IPS-18a (cell line): ENCODE data around the gene HIPK2.

Experiments used
- H3K27ac ChIP-seq: one replicate; pipeline ENCODE4 v1.5.1; 2013; ENCODE audit warnings: low read length
- H3K27me3 ChIP-seq: one replicate; pipeline ENCODE4 v1.6.1; 2013; ENCODE audit warnings: mild to moderate bottlenecking, low read length; ENCODE audit not compliant: control insufficient read depth, insufficient read depth
- H3K36me3 ChIP-seq: one replicate; pipeline ENCODE4 v1.6.1; 2013; ENCODE audit warnings: low read depth, low read length; ENCODE audit not compliant: control insufficient read depth
- H3K4me1 ChIP-seq: one replicate; pipeline ENCODE4 v1.6.1; 2013; ENCODE audit warnings: low read depth, low read length; ENCODE audit not compliant: control insufficient read depth
- H3K4me3 ChIP-seq: one replicate; pipeline ENCODE4 v1.5.1; 2013; ENCODE audit warnings: low read length
- H3K9ac ChIP-seq: one replicate; pipeline ENCODE4 v1.6.1; 2013; ENCODE audit warnings: mild to moderate bottlenecking, low read length, moderate library complexity
- H3K9me3 ChIP-seq: one replicate; pipeline ENCODE4 v1.6.1; 2013; ENCODE audit warnings: low read depth, low read length; ENCODE audit not compliant: control insufficient read depth

HIPK2 gene

GRCh38 chr7:139597028-139597427, 180.8 kb downstream of the HIPK2 start:
- Histone ChIP-seq H3K4me1 (no peaks in the 10 kb centered on the region), H3K9me3 (no peaks in the 10 kb centered on the region), H3K9ac (no peak overlapping the region), H3K4me3 (no peak overlapping the region), H3K27ac (no peak overlapping the region), H3K27me3 (no peaks in the 10 kb centered on the region), H3K36me3 (peaks cover 4% of the 10 kb centered on the region)

- no peak overlapping the region for H3K27ac ChIP-seq
- H3K4me3 ChIP-seq, result no peak overlapping the region
- no peaks in the 10 kb centered on the region for H3K27me3 ChIP-seq
- no peaks in the 10 kb centered on the region for H3K9me3 ChIP-seq
- H3K9ac ChIP-seq, result no peak overlapping the region
- peaks cover 4% of the 10 kb centered on the region for H3K36me3 ChIP-seq
- H3K4me1 ChIP-seq, result no peaks in the 10 kb centered on the region
Observed at GRCh38 chr7:139596626-139597025, 181.2 kb downstream of the HIPK2 start.

GRCh38 chr7:139595806-139596205, 182.0 kb downstream of the HIPK2 start:
- no peak overlapping the region for H3K9ac ChIP-seq
- no peaks in the 10 kb centered on the region for H3K27me3 ChIP-seq
- H3K4me3 ChIP-seq, result no peak overlapping the region
- no peak overlapping the region for H3K27ac ChIP-seq
- H3K9me3 ChIP-seq, result no peaks in the 10 kb centered on the region
- H3K4me1 ChIP-seq, result no peaks in the 10 kb centered on the region
- peaks cover 4% of the 10 kb centered on the region for H3K36me3 ChIP-seq

- no peak overlapping the region for H3K27ac ChIP-seq
- H3K9ac ChIP-seq, result no peak overlapping the region
- H3K4me1 ChIP-seq, result no peaks in the 10 kb centered on the region
- peaks cover 4% of the 10 kb centered on the region for H3K36me3 ChIP-seq
- no peak overlapping the region for H3K4me3 ChIP-seq
- H3K9me3 ChIP-seq, result no peaks in the 10 kb centered on the region
- no peaks in the 10 kb centered on the region for H3K27me3 ChIP-seq
Observed at GRCh38 chr7:139594911-139595476, 182.8 kb downstream of the HIPK2 start.

- H3K9me3 ChIP-seq, result no peaks in the 10 kb centered on the region
- no peak overlapping the region for H3K9ac ChIP-seq
- H3K27me3 ChIP-seq, result no peaks in the 10 kb centered on the region
- no peak overlapping the region for H3K4me3 ChIP-seq
- peaks cover 4% of the 10 kb centered on the region for H3K36me3 ChIP-seq
- H3K4me1 ChIP-seq, result no peaks in the 10 kb centered on the region
- H3K27ac ChIP-seq, result no peak overlapping the region
Observed at GRCh38 chr7:139594090-139594489, 183.7 kb downstream of the HIPK2 start.

- H3K4me3 ChIP-seq, result no peak overlapping the region
- no peaks in the 10 kb centered on the region for H3K9me3 ChIP-seq
- H3K27me3 ChIP-seq, result no peaks in the 10 kb centered on the region
- H3K4me1 ChIP-seq, result no peaks in the 10 kb centered on the region
- no peak overlapping the region for H3K9ac ChIP-seq
- H3K36me3 ChIP-seq, result no peaks in the 10 kb centered on the region
- no peak overlapping the region for H3K27ac ChIP-seq
Observed at GRCh38 chr7:139592801-139593461, 184.9 kb downstream of the HIPK2 start.

- no peaks in the 10 kb centered on the region for H3K4me1 ChIP-seq
- H3K27ac ChIP-seq, result no peak overlapping the region
- H3K36me3 ChIP-seq, result no peaks in the 10 kb centered on the region
- no peak overlapping the region for H3K9ac ChIP-seq
- H3K9me3 ChIP-seq, result no peaks in the 10 kb centered on the region
- no peak overlapping the region for H3K4me3 ChIP-seq
- no peaks in the 10 kb centered on the region for H3K27me3 ChIP-seq
Observed at GRCh38 chr7:139591550-139592195, 186.1 kb downstream of the HIPK2 start.

GRCh38 chr7:139589474-139589873, 188.3 kb downstream of the HIPK2 start:
- no peaks in the 10 kb centered on the region for H3K9me3 ChIP-seq
- no peaks in the 10 kb centered on the region for H3K4me1 ChIP-seq
- H3K27me3 ChIP-seq, result no peaks in the 10 kb centered on the region
- H3K27ac ChIP-seq, result no peak overlapping the region
- no peaks in the 10 kb centered on the region for H3K36me3 ChIP-seq
- no peak overlapping the region for H3K4me3 ChIP-seq
- H3K9ac ChIP-seq, result no peak overlapping the region

- H3K9ac ChIP-seq, result no peak overlapping the region
- no peaks in the 10 kb centered on the region for H3K36me3 ChIP-seq
Observed at GRCh38 chr7:139588632-139589031, 189.2 kb downstream of the HIPK2 start.

GRCh38 chr7:139587535-139587934, 190.3 kb downstream of the HIPK2 start:
- Histone ChIP-seq H3K9ac (no peak overlapping the region), H3K27ac (no peak overlapping the region), H3K27me3 (no peaks in the 10 kb centered on the region), H3K4me3 (no peak overlapping the region), H3K4me1 (no peaks in the 10 kb centered on the region), H3K9me3 (no peaks in the 10 kb centered on the region), H3K36me3 (no peaks in the 10 kb centered on the region)

More at GRCh38 chr7:139588632-139589031, 189.2 kb downstream of the HIPK2 start:
- no peak overlapping the region for H3K4me3 ChIP-seq
- no peaks in the 10 kb centered on the region for H3K27me3 ChIP-seq
- no peaks in the 10 kb centered on the region for H3K9me3 ChIP-seq
- no peaks in the 10 kb centered on the region for H3K4me1 ChIP-seq
- no peak overlapping the region for H3K27ac ChIP-seq

- Histone ChIP-seq H3K36me3 (no peaks in the 10 kb centered on the region), H3K9ac (no peak overlapping the region), H3K27me3 (no peaks in the 10 kb centered on the region), H3K4me1 (no peaks in the 10 kb centered on the region), H3K9me3 (no peaks in the 10 kb centered on the region), H3K4me3 (no peak overlapping the region), H3K27ac (no peak overlapping the region)
Observed at GRCh38 chr7:139586286-139586685, 191.5 kb downstream of the HIPK2 start.

- no peaks in the 10 kb centered on the region for H3K36me3 ChIP-seq
- H3K4me1 ChIP-seq, result no peaks in the 10 kb centered on the region
- H3K4me3 ChIP-seq, result no peak overlapping the region
- no peaks in the 10 kb centered on the region for H3K9me3 ChIP-seq
- H3K9ac ChIP-seq, result no peak overlapping the region
- H3K27ac ChIP-seq, result no peak overlapping the region
- no peaks in the 10 kb centered on the region for H3K27me3 ChIP-seq
Observed at GRCh38 chr7:139585042-139585441, 192.8 kb downstream of the HIPK2 start.
